ENCODE results near the gene ADNP. TPM values are rescaled to one million over a fixed set of nuclear protein-coding genes. Genes with fewer than 3 reads are reported as not detected.

Gene ADNP
- total RNA-seq, 1 donor from 2014 or later = 165 TPM

DNA sequence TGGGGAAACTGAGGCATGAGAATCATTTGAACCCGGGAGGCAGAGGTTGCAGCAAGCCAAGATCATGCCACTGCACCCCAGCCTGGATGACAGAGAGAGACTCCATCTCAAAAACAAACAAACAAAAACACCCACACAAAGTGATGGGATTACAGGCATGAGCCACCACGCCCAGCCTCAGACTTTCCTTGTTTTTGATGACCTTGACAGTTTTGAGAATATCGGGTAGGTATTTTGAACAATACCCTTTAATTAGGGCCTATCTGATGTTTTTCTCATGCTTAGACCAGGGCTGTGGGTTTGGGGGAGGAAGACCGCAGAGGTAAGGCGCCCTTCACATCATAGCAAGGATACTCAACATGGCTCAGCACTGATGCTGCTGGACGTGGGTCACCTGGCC lies 63.4 kb downstream of the ADNP start:
- Mint-ChIP-seq H3K27ac (no peak overlapping the region), H3K9me3 (no peaks in the 10 kb centered on the region), H3K36me3 (no peaks in the 10 kb centered on the region), H3K27me3 (ENCODE audit: low read depth) (no peaks in the 10 kb centered on the region), H3K4me1 (peaks cover 25% of the 10 kb centered on the region), H3K4me3 (no peak overlapping the region)
- no peak for DNase-seq (ENCODE audit: low spot score in 2 of 2, unreplicated experiment in 2 of 2)
- TF ChIP-seq CTCF (IDR thresholded peaks at IDR 0.05; ENCODE audit: unreplicated experiment) = no peak

GRCh38 chr20:50866831-50867230 lies 64.4 kb downstream of the ADNP start:
- H3K36me3 Mint-ChIP-seq = no peaks in the 10 kb centered on the region
- H3K4me3 Mint-ChIP-seq = no peak overlapping the region
- H3K27ac Mint-ChIP-seq = no peak overlapping the region
- TF ChIP-seq CTCF (IDR thresholded peaks at IDR 0.05; ENCODE audit: unreplicated experiment) = no peak
- no peaks in the 10 kb centered on the region for H3K27me3 Mint-ChIP-seq (ENCODE audit: low read depth)
- no peak for DNase-seq (ENCODE audit: low spot score in 2 of 2, unreplicated experiment in 2 of 2)
- no peaks in the 10 kb centered on the region for H3K9me3 Mint-ChIP-seq
- peaks cover 23% of the 10 kb centered on the region for H3K4me1 Mint-ChIP-seq

- H3K9me3 Mint-ChIP-seq = no peaks in the 10 kb centered on the region
- H3K27me3 Mint-ChIP-seq (ENCODE audit: low read depth) = no peaks in the 10 kb centered on the region
- H3K27ac Mint-ChIP-seq = no peak overlapping the region
- H3K4me1 Mint-ChIP-seq = peaks cover 16% of the 10 kb centered on the region
- no peak overlapping the region for H3K4me3 Mint-ChIP-seq
- no peak for TF ChIP-seq CTCF (IDR thresholded peaks at IDR 0.05; ENCODE audit: unreplicated experiment)
- no peaks in the 10 kb centered on the region for H3K36me3 Mint-ChIP-seq
- DNase-seq (ENCODE audit: low spot score in 2 of 2, unreplicated experiment in 2 of 2) = no peak
Measured at GRCh38 chr20:50866036-50866685, 65.1 kb downstream of the ADNP start.

GRCh38 chr20:50865591-50865990 lies 65.6 kb downstream of the ADNP start:
- H3K4me1 Mint-ChIP-seq = peaks cover 10% of the 10 kb centered on the region
- no peak overlapping the region for H3K4me3 Mint-ChIP-seq
- no peak overlapping the region for H3K27ac Mint-ChIP-seq
- H3K36me3 Mint-ChIP-seq = no peaks in the 10 kb centered on the region
- DNase-seq (ENCODE audit: low spot score in 2 of 2, unreplicated experiment in 2 of 2) = no peak
- no peak for TF ChIP-seq CTCF (IDR thresholded peaks at IDR 0.05; ENCODE audit: unreplicated experiment)
- no peaks in the 10 kb centered on the region for H3K27me3 Mint-ChIP-seq (ENCODE audit: low read depth)
- H3K9me3 Mint-ChIP-seq = no peaks in the 10 kb centered on the region

DNA sequence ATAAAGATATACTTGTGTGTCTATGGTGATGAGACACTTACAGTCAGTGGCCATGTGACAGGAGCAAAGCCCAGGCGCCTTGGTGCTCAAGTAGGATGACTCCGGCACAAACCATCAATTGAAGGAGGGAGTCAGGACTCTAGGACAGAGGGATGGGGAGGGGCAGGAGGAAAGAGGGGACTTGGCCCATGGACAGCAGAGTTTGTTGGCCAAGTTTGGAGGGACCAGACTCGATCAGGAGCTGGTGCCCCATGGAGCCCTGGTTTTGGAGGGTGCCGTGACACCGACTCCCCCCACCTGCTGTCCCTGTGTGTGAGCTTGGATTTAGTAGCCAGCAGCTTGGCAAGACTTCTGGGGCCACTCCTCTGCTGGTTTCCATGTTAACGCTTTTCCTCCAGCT lies 66.1 kb downstream of the ADNP start:
- TF ChIP-seq CTCF (IDR thresholded peaks at IDR 0.05; ENCODE audit: unreplicated experiment) = no peak
- Mint-ChIP-seq H3K27me3 (ENCODE audit: low read depth) (no peaks in the 10 kb centered on the region), H3K27ac (no peak overlapping the region), H3K4me3 (no peak overlapping the region), H3K36me3 (no peaks in the 10 kb centered on the region), H3K9me3 (no peaks in the 10 kb centered on the region), H3K4me1 (peaks cover 5% of the 10 kb centered on the region)
- DNase-seq (ENCODE audit: low spot score in 2 of 2, unreplicated experiment in 2 of 2) = no peak

DNA sequence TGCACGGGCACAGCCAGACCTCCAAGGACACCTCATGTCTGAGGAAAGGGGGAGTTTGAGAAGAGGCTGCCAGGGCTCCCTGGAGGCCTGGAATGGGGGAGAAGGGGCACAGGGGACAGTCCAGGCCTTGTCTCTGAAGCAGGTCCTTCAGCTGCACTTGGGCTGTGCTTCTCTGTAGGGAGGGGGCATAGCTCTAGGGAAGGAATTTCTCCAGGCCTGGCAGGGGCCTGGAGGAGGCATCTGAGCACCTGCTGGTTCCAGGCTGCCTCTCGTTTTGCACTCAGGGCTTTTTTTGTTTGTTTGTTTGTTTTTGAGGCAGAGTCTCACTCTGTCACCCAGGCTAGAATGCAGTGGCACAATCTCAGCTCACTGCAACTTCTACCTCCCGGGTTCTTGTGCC lies 68.7 kb downstream of the ADNP start:
- no peak for TF ChIP-seq CTCF (IDR thresholded peaks at IDR 0.05; ENCODE audit: unreplicated experiment)
- DNase-seq (ENCODE audit: low spot score in 2 of 2, unreplicated experiment in 2 of 2) = no peak
- Mint-ChIP-seq H3K4me3 (no peak overlapping the region), H3K27me3 (ENCODE audit: low read depth) (no peaks in the 10 kb centered on the region), H3K4me1 (no peaks in the 10 kb centered on the region), H3K36me3 (no peaks in the 10 kb centered on the region), H3K27ac (no peak overlapping the region), H3K9me3 (no peaks in the 10 kb centered on the region)

All from mesothelial cell of epicardium (in vitro differentiated cells).